Endothelial cell (in vitro differentiated cells): ENCODE results near the gene FGF11. TPM values are rescaled to one million over a fixed set of nuclear protein-coding genes. Genes with fewer than 3 reads are reported as not detected.

ENCODE experiments used
- DNase-seq: peaks from one replicate; pipeline ENCODE4 v3.0.0; 2021; ENCODE audit warnings: low spot score
- H3K27ac Mint-ChIP-seq: one replicate; pipeline ENCODE4 v1.8.0; 2021; ENCODE audit warnings: mixed read lengths, inconsistent platforms; ENCODE audit not compliant: unreplicated experiment
- H3K27me3 Mint-ChIP-seq: one replicate; pipeline ENCODE4 v1.8.0; 2021; ENCODE audit warnings: mild to moderate bottlenecking, moderate library complexity, mixed read lengths, inconsistent platforms; ENCODE audit not compliant: unreplicated experiment
- H3K36me3 Mint-ChIP-seq: one replicate; pipeline ENCODE4 v1.8.0; 2021; ENCODE audit warnings: mild to moderate bottlenecking, low read depth, mixed read lengths, inconsistent platforms; ENCODE audit not compliant: unreplicated experiment
- H3K4me1 Mint-ChIP-seq: one replicate; pipeline ENCODE4 v1.8.0; 2021; ENCODE audit warnings: mild to moderate bottlenecking, mixed read lengths, inconsistent platforms; ENCODE audit not compliant: unreplicated experiment
- H3K4me3 Mint-ChIP-seq: one replicate; pipeline ENCODE4 v1.8.0; 2021; ENCODE audit warnings: mild to moderate bottlenecking, mixed read lengths, inconsistent platforms; ENCODE audit not compliant: unreplicated experiment
- H3K9me3 Mint-ChIP-seq: one replicate; pipeline ENCODE4 v1.8.0; 2021; ENCODE audit warnings: mixed read lengths, inconsistent platforms; ENCODE audit not compliant: unreplicated experiment
- total RNA-seq: library from RNA; stranded (reverse); fragmentation: NEBNext Ultra II Directional; extraction: Animal tissue kit (Norgen Biotek cat#: 25700); gene quantifications from one replicate; pipeline ENCODE4 v1.2.1, GENCODE V29; 2021; ENCODE audit not compliant: unreplicated experiment
- TF ChIP-seq, protein P1 (sequence below): fragments of 200-600 bp; sonication (generic); IDR thresholded peaks from one replicate; pipeline ENCODE4 v1.5.0; 2021; ENCODE audit warnings: antibody characterized with exemption; ENCODE audit not compliant: unreplicated experiment

The FGF11 gene
- total RNA-seq, 1 donor from 2014 or later = 19.7 TPM

DNA sequence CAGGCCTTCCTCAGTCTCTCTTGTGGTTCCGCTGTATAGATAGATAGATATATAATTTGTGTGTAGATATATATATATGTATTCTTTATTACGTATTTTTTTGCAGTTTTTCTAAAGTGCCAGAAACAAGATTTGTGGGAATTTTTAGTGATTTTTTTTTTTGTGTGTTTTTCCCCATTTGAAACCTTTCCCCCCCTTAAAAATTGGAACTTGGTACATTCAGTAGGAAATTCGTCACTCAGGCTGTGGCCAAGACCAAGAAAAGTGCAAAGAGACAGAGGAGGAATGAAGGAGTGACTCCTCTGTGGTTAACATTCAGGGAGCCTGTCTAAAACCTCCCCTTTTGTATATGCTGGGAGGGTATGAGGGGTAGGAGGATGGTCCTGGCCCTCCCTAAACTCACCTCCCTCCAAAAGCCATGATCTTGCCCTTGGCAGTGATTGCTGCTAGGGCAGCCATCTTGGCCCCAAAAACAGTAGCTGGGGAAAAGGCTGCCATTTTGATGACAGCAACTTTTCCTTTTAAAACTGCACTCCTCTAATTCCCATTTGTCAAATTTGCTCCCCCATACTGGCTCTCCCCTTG lies 20.7 kb downstream of the FGF11 start:
- DNase-seq = no peak
- TF ChIP-seq, protein P1, sequence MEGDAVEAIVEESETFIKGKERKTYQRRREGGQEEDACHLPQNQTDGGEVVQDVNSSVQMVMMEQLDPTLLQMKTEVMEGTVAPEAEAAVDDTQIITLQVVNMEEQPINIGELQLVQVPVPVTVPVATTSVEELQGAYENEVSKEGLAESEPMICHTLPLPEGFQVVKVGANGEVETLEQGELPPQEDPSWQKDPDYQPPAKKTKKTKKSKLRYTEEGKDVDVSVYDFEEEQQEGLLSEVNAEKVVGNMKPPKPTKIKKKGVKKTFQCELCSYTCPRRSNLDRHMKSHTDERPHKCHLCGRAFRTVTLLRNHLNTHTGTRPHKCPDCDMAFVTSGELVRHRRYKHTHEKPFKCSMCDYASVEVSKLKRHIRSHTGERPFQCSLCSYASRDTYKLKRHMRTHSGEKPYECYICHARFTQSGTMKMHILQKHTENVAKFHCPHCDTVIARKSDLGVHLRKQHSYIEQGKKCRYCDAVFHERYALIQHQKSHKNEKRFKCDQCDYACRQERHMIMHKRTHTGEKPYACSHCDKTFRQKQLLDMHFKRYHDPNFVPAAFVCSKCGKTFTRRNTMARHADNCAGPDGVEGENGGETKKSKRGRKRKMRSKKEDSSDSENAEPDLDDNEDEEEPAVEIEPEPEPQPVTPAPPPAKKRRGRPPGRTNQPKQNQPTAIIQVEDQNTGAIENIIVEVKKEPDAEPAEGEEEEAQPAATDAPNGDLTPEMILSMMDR = no peak
- Mint-ChIP-seq H3K9me3 (no peaks in the 10 kb centered on the region), H3K4me3 (no peak overlapping the region), H3K27ac (no peak overlapping the region), H3K27me3 (peaks cover 6% of the 10 kb centered on the region), H3K36me3 (peaks cover 5% of the 10 kb centered on the region), H3K4me1 (peaks cover 3% of the 10 kb centered on the region)

DNA sequence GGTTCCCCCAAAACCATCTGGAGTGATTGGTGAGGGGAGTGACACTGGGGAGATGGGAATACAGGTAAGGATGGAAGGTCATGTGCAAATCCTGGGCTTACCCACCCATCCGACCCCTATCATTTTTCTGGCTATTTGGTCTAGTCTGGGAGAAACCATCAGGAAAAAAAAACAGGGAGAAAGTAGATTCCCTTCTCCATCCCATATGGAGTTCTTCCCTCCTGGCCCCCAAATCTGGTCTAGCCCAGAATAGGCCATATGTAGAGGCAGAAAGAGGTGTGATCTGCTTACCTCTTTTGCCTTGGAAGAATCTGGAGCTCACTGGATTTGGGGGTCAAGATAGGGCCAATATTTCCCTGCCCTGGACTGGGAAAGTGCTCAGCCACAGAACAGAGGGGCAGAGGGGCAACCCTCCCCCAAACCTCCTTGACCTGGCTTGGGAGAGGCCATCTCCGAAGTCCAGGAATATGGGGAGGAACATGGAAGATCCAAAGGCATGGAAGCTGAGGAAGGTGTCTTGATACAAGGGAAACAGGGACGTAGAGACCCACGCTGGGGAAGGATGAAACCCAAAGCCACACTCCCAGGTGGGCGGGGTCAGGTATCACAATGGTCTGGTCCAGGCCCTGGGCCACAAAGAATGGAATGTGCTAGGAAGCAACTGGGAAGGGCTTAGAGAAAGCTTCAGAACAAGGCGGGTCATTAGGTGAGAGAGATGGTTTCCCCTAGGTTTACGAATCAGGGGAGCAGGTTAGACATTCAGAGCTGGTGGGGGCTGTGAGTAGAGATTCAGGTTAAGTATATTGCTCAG lies 21.7 kb downstream of the FGF11 start:
- H3K27me3 Mint-ChIP-seq = peaks cover 4% of the 10 kb centered on the region

DNA sequence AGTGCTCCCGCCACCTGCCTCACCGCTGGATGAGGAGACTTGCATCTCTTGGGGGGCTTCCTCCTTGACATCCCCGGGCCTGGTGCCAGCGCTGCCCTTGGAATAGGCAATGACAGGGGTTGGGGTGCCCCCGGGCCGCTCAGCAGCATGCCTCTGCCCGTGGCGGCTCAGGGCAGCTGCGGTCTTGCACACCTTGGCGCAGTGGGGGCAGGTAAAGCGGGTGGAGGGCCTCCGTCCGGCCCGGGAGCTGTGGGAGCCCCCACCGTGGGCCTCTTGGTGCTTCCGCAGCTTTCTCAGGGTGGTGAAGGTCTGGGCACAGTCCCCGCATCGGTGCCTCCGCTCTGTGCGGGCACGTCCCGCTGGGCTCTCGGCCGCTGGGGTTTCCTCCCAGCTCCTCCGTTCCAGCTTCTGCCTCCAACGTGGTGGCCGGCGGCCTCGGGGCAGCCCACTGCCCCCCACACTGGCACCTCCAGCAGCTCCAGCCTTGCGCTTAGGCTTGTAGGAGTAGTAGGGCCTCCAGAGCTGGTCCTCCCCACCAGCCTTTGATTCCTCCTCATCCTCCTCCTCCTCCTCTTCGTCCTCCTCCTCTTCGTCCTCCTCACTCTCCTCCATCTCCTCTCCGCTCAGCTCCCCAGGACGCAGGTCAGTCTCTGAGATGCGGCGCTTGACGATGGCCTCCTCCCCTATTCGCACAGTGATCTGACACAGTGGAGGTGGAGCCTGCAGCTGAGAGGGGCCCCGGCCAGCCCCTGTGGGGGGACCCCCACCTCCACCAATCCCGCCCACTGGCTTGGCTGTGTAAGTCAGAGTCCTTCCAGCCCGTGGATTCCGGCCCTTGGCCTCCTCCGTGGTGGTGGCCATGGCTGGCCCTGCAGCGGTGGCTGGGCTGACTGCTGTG lies 23.4 kb downstream of the FGF11 start:
- DNase-seq = no peak
- H3K27me3 Mint-ChIP-seq = peaks cover 11% of the 10 kb centered on the region

More for the DNA sequence above, 21.7 kb downstream of the FGF11 start:
- Mint-ChIP-seq H3K27ac (no peak overlapping the region), H3K4me3 (peak overlapping the region; percentile 83), H3K36me3 (peaks cover 5% of the 10 kb centered on the region), H3K9me3 (no peaks in the 10 kb centered on the region), H3K4me1 (peaks cover 3% of the 10 kb centered on the region)
- TF ChIP-seq, protein P1 = no peak
- DNase-seq = no peak

DNA sequence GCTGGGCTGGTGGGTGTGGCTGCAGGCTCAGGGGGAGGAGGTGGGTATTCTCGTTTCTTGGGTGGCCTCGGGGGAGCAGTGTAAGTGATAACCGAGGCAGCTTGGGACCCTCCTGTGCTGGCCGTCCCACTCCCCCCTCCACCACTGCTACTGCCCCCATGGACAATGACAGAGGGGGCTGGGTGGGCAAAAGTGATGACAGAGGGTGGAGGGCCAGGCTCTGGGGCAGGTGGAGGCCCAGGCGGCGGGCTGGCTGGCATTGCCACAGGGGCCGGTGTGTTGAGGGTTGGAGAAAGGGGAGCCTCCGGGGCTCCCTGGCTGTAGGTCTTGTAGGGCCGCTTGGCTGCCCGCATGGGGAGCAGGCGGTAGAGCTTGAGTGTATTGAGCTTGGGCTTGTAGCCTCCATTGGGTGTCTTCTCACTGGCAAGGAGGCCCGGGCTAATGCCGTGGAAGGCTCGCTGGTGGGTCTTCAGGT lies 24.1 kb downstream of the FGF11 start:
- H3K27ac Mint-ChIP-seq = no peak overlapping the region
- DNase-seq = no peak
- H3K9me3 Mint-ChIP-seq = no peaks in the 10 kb centered on the region
- H3K27me3 Mint-ChIP-seq = peaks cover 11% of the 10 kb centered on the region
- no peak overlapping the region for H3K4me3 Mint-ChIP-seq
- peaks cover 5% of the 10 kb centered on the region for H3K36me3 Mint-ChIP-seq
- TF ChIP-seq, protein P1 = no peak
- H3K4me1 Mint-ChIP-seq = peaks cover 5% of the 10 kb centered on the region

More for the DNA sequence above, 23.4 kb downstream of the FGF11 start:
- H3K27ac Mint-ChIP-seq = no peak overlapping the region
- TF ChIP-seq, protein P1 = no peak
- H3K4me3 Mint-ChIP-seq = no peak overlapping the region
- H3K4me1 Mint-ChIP-seq = peaks cover 5% of the 10 kb centered on the region
- H3K36me3 Mint-ChIP-seq = peaks cover 5% of the 10 kb centered on the region
- no peaks in the 10 kb centered on the region for H3K9me3 Mint-ChIP-seq
